ENCODE results near the gene ENOX2.

The ENOX2 gene

GRCh38 chrX:130625386-130625785 is 277.6 kb downstream of the ENOX2 start:
- no peak for DNase-seq (ENCODE audit: low spot score)
- TF ChIP-seq, protein P1, sequence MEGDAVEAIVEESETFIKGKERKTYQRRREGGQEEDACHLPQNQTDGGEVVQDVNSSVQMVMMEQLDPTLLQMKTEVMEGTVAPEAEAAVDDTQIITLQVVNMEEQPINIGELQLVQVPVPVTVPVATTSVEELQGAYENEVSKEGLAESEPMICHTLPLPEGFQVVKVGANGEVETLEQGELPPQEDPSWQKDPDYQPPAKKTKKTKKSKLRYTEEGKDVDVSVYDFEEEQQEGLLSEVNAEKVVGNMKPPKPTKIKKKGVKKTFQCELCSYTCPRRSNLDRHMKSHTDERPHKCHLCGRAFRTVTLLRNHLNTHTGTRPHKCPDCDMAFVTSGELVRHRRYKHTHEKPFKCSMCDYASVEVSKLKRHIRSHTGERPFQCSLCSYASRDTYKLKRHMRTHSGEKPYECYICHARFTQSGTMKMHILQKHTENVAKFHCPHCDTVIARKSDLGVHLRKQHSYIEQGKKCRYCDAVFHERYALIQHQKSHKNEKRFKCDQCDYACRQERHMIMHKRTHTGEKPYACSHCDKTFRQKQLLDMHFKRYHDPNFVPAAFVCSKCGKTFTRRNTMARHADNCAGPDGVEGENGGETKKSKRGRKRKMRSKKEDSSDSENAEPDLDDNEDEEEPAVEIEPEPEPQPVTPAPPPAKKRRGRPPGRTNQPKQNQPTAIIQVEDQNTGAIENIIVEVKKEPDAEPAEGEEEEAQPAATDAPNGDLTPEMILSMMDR (IDR thresholded peaks at IDR 0.05), result no peak

GRCh38 chrX:130623518-130623917 is 279.5 kb downstream of the ENOX2 start:
- H3K4me3 ChIP-seq, result no peak overlapping the region
- no peak for DNase-seq (ENCODE audit: low spot score)
- no peak overlapping the region for H3K27ac ChIP-seq
- TF ChIP-seq, protein P1 (IDR thresholded peaks at IDR 0.05), result no peak

More at GRCh38 chrX:130625386-130625785, 277.6 kb downstream of the ENOX2 start:
- Histone ChIP-seq H3K27ac (no peak overlapping the region), H3K4me3 (no peak overlapping the region)

DNA sequence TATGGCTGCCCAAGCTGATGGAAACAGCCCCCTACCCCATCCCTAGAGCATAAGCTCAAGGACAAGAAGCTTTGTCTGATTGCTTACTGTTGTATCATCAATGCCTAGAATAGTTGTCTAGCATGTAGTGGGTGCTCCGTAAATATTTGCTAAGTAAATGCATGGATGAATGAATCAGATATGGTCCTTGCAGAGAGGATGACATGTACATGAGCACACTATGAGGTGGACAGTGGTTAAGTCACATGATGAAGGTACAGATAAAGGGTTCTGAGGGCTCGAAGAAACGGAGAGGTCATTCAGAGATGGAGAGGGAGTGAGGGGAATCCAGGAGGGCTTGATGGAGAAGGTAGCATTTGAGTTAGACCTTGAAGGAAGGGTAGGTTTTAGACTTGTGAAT is 287.1 kb downstream of the ENOX2 start:
- H3K4me3 ChIP-seq, result no peak overlapping the region
- no peak overlapping the region for H3K27ac ChIP-seq
- no peak for DNase-seq (ENCODE audit: low spot score)
- TF ChIP-seq, protein P1 (IDR thresholded peaks at IDR 0.05), result no peak

DNA sequence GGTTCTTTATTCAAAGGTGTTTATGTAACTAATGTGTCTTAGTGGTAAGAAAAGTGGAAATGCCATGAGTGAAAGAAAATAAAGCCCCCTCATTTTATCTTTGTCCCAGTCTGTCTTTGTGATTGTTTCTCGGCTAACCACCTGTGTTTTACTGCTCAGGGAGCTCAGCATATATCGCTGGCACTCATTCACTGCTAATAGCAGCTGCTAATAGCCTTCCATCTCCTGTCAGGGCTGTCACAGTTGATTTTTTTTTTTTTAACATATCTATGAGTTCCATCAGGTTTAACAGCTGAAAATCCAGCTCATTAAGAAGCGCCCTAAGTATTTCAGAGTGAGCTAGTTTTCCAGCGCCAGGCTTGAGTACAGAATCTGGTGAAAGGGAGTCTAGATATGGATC is 295.6 kb downstream of the ENOX2 start:
- no peak for DNase-seq (ENCODE audit: low spot score)
- TF ChIP-seq, protein P1 (IDR thresholded peaks at IDR 0.05), result no peak
- Histone ChIP-seq H3K27ac (no peak overlapping the region), H3K4me3 (no peak overlapping the region)

DNA sequence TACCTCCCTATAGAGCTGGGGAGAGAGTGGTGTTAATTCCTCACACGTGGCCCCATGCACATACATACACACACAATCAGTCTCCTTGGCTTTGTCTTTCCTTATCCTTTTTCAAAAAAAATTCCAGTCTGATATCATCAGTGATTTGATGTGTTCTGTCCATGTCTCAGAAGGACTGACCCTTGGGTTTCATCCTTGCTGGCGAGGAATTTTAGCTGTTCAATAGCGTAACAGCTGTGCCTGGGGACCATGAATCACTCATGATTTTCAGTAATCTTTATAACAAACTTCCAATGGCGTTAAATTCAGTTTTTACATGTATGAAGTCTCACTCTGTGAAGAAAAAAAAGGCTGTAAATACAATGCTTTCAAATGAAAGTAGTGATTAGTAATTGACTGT is 296.6 kb downstream of the ENOX2 start:
- no peak overlapping the region for H3K27ac ChIP-seq
- no peak overlapping the region for H3K4me3 ChIP-seq
- TF ChIP-seq, protein P1 (IDR thresholded peaks at IDR 0.05), result no peak
- no peak for DNase-seq (ENCODE audit: low spot score)

DNA sequence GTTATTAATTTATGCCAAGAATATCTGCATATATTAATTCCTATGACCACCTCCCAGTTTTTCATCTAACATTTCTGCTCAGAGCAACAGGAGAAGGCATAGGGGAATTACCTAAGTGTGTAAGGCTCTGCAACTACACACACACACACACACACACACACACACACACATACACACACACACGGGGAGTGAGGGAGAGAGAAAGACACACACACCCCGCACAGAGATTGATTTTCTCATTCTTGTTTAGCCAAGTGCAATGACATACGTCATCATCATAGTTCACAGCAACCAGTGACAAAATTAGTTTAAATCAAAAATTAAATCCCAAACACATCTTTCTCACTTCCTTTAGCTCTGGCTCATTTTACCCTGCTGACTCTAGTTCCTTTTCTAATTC is 298.1 kb downstream of the ENOX2 start:
- no peak overlapping the region for H3K27ac ChIP-seq
- TF ChIP-seq, protein P1 (IDR thresholded peaks at IDR 0.05), result no peak
- no peak overlapping the region for H3K4me3 ChIP-seq
- no peak for DNase-seq (ENCODE audit: low spot score)

- no peak overlapping the region for H3K4me3 ChIP-seq
- H3K27ac ChIP-seq, result no peak overlapping the region
- DNase-seq (ENCODE audit: low spot score), result no peak
- TF ChIP-seq, protein P1 (IDR thresholded peaks at IDR 0.05), result no peak
Observed at GRCh38 chrX:130594453-130594916, 308.5 kb downstream of the ENOX2 start.
